ENCODE data around the gene PVALB.
A peak's percentile ranks its signal among the peaks of the same experiment; 100 is the strongest.

PVALB gene

DNA sequence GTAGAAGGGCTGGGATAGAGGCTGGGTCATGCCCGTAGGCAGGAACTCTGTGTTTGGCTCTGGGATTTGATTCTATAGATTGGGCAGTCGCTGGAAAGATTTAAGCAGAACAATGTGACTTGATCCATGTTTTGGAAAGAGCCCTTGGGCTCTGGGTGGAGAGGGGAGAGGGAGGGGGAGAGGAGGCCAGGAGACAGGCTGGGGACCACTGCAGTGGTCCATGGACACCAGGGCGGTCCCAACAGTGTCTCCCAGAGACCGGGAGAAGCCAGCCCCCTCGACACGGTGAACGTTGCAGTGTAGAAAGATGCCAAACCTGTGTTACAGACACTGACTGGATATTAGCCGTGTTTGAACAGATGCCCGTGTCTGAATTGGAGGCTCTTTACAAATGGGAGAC, 19.5 kb downstream of the PVALB start (continued):
- TF ChIP-seq, protein P1, sequence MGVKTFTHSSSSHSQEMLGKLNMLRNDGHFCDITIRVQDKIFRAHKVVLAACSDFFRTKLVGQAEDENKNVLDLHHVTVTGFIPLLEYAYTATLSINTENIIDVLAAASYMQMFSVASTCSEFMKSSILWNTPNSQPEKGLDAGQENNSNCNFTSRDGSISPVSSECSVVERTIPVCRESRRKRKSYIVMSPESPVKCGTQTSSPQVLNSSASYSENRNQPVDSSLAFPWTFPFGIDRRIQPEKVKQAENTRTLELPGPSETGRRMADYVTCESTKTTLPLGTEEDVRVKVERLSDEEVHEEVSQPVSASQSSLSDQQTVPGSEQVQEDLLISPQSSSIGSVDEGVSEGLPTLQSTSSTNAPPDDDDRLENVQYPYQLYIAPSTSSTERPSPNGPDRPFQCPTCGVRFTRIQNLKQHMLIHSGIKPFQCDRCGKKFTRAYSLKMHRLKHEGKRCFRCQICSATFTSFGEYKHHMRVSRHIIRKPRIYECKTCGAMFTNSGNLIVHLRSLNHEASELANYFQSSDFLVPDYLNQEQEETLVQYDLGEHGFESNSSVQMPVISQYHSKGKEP (tag by site-specific recombination; IDR thresholded peaks at IDR 0.05), result no peak
- TF ChIP-seq ZBTB1 (tag by site-specific recombination; IDR thresholded peaks at IDR 0.05) (no peak), YY2 (tag by site-specific recombination; IDR thresholded peaks at IDR 0.05) (no peak), ZNF214 (tag by site-specific recombination; IDR thresholded peaks at IDR 0.05; ENCODE audit: borderline replicate concordance) (no peak), ZNF654 (tag by site-specific recombination; IDR thresholded peaks at IDR 0.05; ENCODE audit: low read depth) (no peak), ZNF140 (tag by site-specific recombination; IDR thresholded peaks at IDR 0.05) (no peak), TRIM28 (IDR thresholded peaks at IDR 0.05; ENCODE audit: borderline replicate concordance, low read length) (no peak), ZNF561 (tag by site-specific recombination; IDR thresholded peaks at IDR 0.05; ENCODE audit: borderline replicate concordance) (no peak), MEIS1 (CRISPR knock-in tag; IDR thresholded peaks at IDR 0.05; ENCODE audit: borderline replicate concordance) (no peak), ZNF132 (tag by site-specific recombination; IDR thresholded peaks at IDR 0.05; ENCODE audit: borderline replicate concordance) (no peak), YY1 (tag by site-specific recombination; IDR thresholded peaks at IDR 0.05) (no peak), ZNF37A (tag by site-specific recombination; IDR thresholded peaks at IDR 0.05) (no peak)

DNA sequence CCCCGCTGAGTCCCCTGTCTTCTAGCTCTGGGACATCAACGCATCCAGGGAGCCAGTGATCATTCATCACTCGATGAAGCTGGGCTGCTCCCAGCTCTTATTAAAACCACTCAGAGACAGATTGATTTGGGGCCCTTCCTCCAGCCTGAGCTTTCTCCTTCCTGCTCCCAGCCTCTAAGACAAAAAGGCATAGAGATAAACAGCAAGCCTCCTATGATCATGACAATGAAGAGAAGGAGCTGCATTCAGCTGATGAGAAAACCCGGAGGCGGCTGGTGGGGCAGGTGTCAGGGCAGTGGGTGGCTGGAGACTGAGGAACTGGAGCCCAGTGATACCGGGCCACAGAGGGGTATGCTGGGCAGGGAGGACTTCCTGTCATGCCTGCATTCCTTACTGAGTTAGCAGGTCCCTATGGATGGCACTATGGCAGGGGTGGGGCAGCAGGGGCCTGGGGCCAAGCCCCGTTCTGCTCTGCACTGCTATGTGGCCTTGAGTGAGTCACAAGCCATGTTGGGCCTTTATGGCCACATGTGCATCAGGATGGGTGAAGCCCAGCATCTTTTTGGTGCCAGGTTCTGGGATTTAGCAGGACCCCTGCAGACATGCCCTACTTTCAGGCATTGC, 20.2 kb downstream of the PVALB start:
- Histone ChIP-seq H3K27ac (ENCODE audit: extremely low read depth, low read depth, low read length) (no peak overlapping the region), H3K9me3 (ENCODE audit: control insufficient read depth, insufficient read depth, low read depth, low read length) (no peaks in the 10 kb centered on the region), H3K4me3 (ENCODE audit: low read depth, low read length) (no peak overlapping the region), H3K36me3 (ENCODE audit: control insufficient read depth in 2 of 2, insufficient read depth in 1 of 2, low read length in 2 of 2) (no peaks in the 10 kb centered on the region), H3K4me1 (ENCODE audit: control insufficient read depth, insufficient read depth, low read length) (no peaks in the 10 kb centered on the region; the same call in 1 of the 2 replicates)
- ChIA-PET POLR2A (interaction anchor here (0.6 kb wide), 1 partner anchor 427 kb away, joined by 3 read pairs; no protein-coding TSS in a partner anchor), CTCF (interaction anchor here (0.6 to 3.0 kb wide), 5 partner anchors 14 to 709 kb away, joined by 3 to 16 read pairs (median 4); no protein-coding TSS in a partner anchor)
- TF ChIP-seq KLF8 (tag by site-specific recombination; IDR thresholded peaks at IDR 0.05) (no peak), EGR2 (tag by site-specific recombination; IDR thresholded peaks at IDR 0.05; ENCODE audit: low read depth) (0 out of 2 replicates have a peak, but pooled peaks have one; percentile 9), ZFHX2 (tag by site-specific recombination; conservative IDR thresholded peaks at IDR 0.05) (peak; percentile 28; the same call in 1 of the 2 replicates), ZBTB7A (tag by site-specific recombination; IDR thresholded peaks at IDR 0.05; ENCODE audit: low read depth) (no peak), ZNF76 (tag by site-specific recombination; IDR thresholded peaks at IDR 0.05; ENCODE audit: borderline replicate concordance, low read depth) (no peak), ZNF23 (tag by site-specific recombination; IDR thresholded peaks at IDR 0.05; ENCODE audit: borderline replicate concordance) (no peak), ZNF211 (tag by site-specific recombination; IDR thresholded peaks at IDR 0.05; ENCODE audit: low read depth) (no peak), ZNF324 (tag by site-specific recombination; IDR thresholded peaks at IDR 0.05) (no peak), GFI1B (tag by site-specific recombination; IDR thresholded peaks at IDR 0.05) (no peak)
- TF ChIP-seq, protein P2, sequence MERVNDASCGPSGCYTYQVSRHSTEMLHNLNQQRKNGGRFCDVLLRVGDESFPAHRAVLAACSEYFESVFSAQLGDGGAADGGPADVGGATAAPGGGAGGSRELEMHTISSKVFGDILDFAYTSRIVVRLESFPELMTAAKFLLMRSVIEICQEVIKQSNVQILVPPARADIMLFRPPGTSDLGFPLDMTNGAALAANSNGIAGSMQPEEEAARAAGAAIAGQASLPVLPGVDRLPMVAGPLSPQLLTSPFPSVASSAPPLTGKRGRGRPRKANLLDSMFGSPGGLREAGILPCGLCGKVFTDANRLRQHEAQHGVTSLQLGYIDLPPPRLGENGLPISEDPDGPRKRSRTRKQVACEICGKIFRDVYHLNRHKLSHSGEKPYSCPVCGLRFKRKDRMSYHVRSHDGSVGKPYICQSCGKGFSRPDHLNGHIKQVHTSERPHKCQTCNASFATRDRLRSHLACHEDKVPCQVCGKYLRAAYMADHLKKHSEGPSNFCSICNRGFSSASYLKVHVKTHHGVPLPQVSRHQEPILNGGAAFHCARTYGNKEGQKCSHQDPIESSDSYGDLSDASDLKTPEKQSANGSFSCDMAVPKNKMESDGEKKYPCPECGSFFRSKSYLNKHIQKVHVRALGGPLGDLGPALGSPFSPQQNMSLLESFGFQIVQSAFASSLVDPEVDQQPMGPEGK (tag by site-specific recombination; IDR thresholded peaks at IDR 0.05), result no peak
- TF ChIP-seq, protein P3, sequence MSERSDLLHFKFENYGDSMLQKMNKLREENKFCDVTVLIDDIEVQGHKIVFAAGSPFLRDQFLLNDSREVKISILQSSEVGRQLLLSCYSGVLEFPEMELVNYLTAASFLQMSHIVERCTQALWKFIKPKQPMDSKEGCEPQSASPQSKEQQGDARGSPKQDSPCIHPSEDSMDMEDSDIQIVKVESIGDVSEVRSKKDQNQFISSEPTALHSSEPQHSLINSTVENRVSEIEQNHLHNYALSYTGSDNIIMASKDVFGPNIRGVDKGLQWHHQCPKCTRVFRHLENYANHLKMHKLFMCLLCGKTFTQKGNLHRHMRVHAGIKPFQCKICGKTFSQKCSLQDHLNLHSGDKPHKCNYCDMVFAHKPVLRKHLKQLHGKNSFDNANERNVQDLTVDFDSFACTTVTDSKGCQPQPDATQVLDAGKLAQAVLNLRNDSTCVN (tag by site-specific recombination; optimal IDR thresholded peaks at IDR 0.05), result no peak

All from HEK293 (cell line).